HepG2 (cell line): ENCODE measurements around the gene SRRM4. TPM values are rescaled to one million over a fixed set of nuclear protein-coding genes. Genes with fewer than 3 reads are reported as not detected.

Experiments
- ATAC-seq: fragments of 200-7000 bp; cut with Tn5 transposase; 3 replicates; pipeline ENCODE4 v1.9.1; 2020; ENCODE audit warnings: mild to moderate bottlenecking, moderate library complexity
- BruUV-seq: library from RNA; stranded (reverse); fragments of 400-500 nt; replicated peaks from 2 replicates; lab custom pipeline; 2021; lab: Mats Ljungman, UMichigan
- CTCF ChIA-PET: fragments of 300-600 bp; formaldehyde crosslinking; extraction: SDS; loops from one replicate; lab custom pipeline; 2021; ENCODE audit warnings: low total read pairs, inconsistent platforms, low intra/inter-chr PET ratio; lab: Yijun Ruan, JAX
- POLR2A ChIA-PET: fragments of 350-600 bp; sonication (Branson Sonifier 250); formaldehyde crosslinking; loops from one replicate; lab custom pipeline; 2020; ENCODE audit warnings: antibody characterized with exemption, inconsistent platforms; lab: Yijun Ruan, JAX
- DNase-seq: peaks from one replicate; pipeline ENCODE4 v3.0.0-alpha.2; 2015; ENCODE audit warnings: low spot score
- FAIRE-seq: peaks from 3 replicates; lab custom pipeline; 2011; peaks lifted over from hg19 to GRCh38; lab: Jason Lieb, UNC
- H2AFZ ChIP-seq: one replicate; pipeline ENCODE4 v1.6.1; 2011; ENCODE audit warnings: low read length, inconsistent platforms
- H3K27ac ChIP-seq: fragments of 300-600 bp; 3 replicates; pipeline ENCODE4 v1.8.0; 2011; ENCODE audit warnings: mixed run types, mild to moderate bottlenecking, mixed read lengths, low read length, inconsistent platforms; ENCODE audit not compliant: insufficient read depth; ENCODE audit errors: extremely low read length
- H3K27me3 ChIP-seq, 2 experiments: fragments of 200-600 bp in 1 of 2; 2 replicates in 1 of 2; 3 replicates in 1 of 2; pipeline versions ENCODE4 v1.6.0 to v1.8.0; 2011; ENCODE audit warnings: low read length in 2 of 2, mild to moderate bottlenecking in 2 of 2, moderate library complexity in 2 of 2, inconsistent platforms in 1 of 2; ENCODE audit not compliant: insufficient read depth in 2 of 2, control insufficient read depth in 1 of 2
- H3K36me3 ChIP-seq, 2 experiments: fragments of 200-600 bp in 1 of 2; replicated peaks in 1 of 2; 2 replicates in 1 of 2; 3 replicates in 1 of 2; pipeline versions ENCODE4 v1.5.1 to v1.8.0; 2011; ENCODE audit warnings: low read length in 2 of 2, inconsistent platforms in 1 of 2; ENCODE audit not compliant: insufficient read depth in 2 of 2, control insufficient read depth in 1 of 2
- H3K4me1 ChIP-seq: 2 replicates; pipeline ENCODE4 v1.5.1; 2012; ENCODE audit warnings: low read length, inconsistent platforms; ENCODE audit not compliant: insufficient read depth
- H3K4me2 ChIP-seq: 2 replicates; pipeline ENCODE4 v1.6.0; 2011; ENCODE audit warnings: low read depth, low read length, inconsistent platforms
- H3K4me3 ChIP-seq, 3 experiments: fragments of 200-600 bp in 1 of 3; sonication (generic), shearing (Covaris generic) in 1 of 3; replicated peaks in 1 of 3; 2 replicates each; pipeline ENCODE4 v1.5.1; 2011 to 2016; ENCODE audit warnings: low read length in 3 of 3, inconsistent platforms in 2 of 3, low read depth in 2 of 3, mild to moderate bottlenecking in 2 of 3, control low read depth in 1 of 3, mixed read lengths in 1 of 3; ENCODE audit not compliant: insufficient read depth in 1 of 3
- H3K79me2 ChIP-seq: one replicate; pipeline ENCODE4 v1.6.1; 2011; ENCODE audit warnings: low read length, inconsistent platforms; ENCODE audit not compliant: insufficient read depth
- H3K9ac ChIP-seq: 2 replicates; pipeline ENCODE4 v1.6.0; 2011; ENCODE audit warnings: mild to moderate bottlenecking, low read depth, low read length, inconsistent platforms; ENCODE audit not compliant: insufficient read depth
- H3K9me3 ChIP-seq: 2 replicates; pipeline ENCODE4 v1.5.1; 2012; ENCODE audit warnings: mild to moderate bottlenecking, low read length
- H4K20me1 ChIP-seq: 2 replicates; pipeline ENCODE4 v1.6.0; 2011; ENCODE audit warnings: inconsistent platforms, mild to moderate bottlenecking, low read length, moderate library complexity; ENCODE audit not compliant: insufficient read depth
- BHLHE40 ChIP-seq: IDR thresholded peaks from 2 replicates; pipeline ENCODE4 v1.6.1; 2011; ENCODE audit warnings: low read length, improper control_type of control experiment
- RERE ChIP-seq: IDR thresholded peaks from 2 replicates; pipeline ENCODE4 v1.6.1; 2016; ENCODE audit warnings: low read depth, missing genetic modification reagents, missing compliant biosample characterization
- SNRNP70 ChIP-seq: fragments of 200-400 bp; formaldehyde crosslinking; IDR thresholded peaks from 2 replicates; pipeline ENCODE4 v1.6.1; 2017; ENCODE audit warnings: mild to moderate bottlenecking, low read depth, low read length, moderate library complexity
- ZNF138 ChIP-seq: sonication (generic); formaldehyde crosslinking; IDR thresholded peaks from 2 replicates; pipeline ENCODE4 v1.5.0; 2020; ENCODE audit warnings: mild to moderate bottlenecking, low read depth, missing genetic modification reagents
- WGBS: methylation state at CpG from one replicate; pipeline ENCODE4 v1.1.6; 2017; ENCODE audit warnings: low lambda C conversion rate; 5-methylcytosine and 5-hydroxymethylcytosine counted together
- in situ Hi-C: cut with HindIII; loops from 2 replicates; pipeline ENCODE4 v1.10.0; 2017; ENCODE audit warnings: low pct_unique_long_range_greater_than_20kb; ENCODE audit not compliant: extremely low pct_ligation_motif_present
- intact Hi-C: fragments of 100-400 bp; cut with micrococcal nuclease; formaldehyde crosslinking; loops from one replicate; pipeline ENCODE4 v1.10.0; 2022; ENCODE audit not compliant: unreplicated experiment
- polyA plus RNA-seq, 8 experiments: library from polyadenylated mRNA; depleted of rRNA in 3 of 8; stranded (reverse) in 7 of 8; unstranded in 1 of 8; fragments of >200 nt; fragmentation: Illumina TruSeq in 4 of 8; extraction: Trizol in 4 of 8; gene quantifications; 2 replicates each; pipeline versions ENCODE4 v1.2.1 to v1.2.3, GENCODE V29; 2011 to 2016; ENCODE audit warnings: low read depth in 4 of 8, missing spikeins in 1 of 8, mixed read lengths in 1 of 8; ENCODE audit not compliant: insufficient read depth in 1 of 8
- total RNA-seq, 5 experiments: library from RNA; depleted of rRNA; stranded (reverse); fragments of >200 nt; fragmentation: Illumina TruSeq; extraction: Trizol; gene quantifications; 2 replicates each; pipeline ENCODE4 v1.2.3, GENCODE V29; 2016; ENCODE audit warnings: low read depth in 1 of 5

The SRRM4 gene
- total and polyA plus RNA-seq, 2 of the 13 experiments (the other 11 are each of a cell fraction or from before 2014, with no cell fraction given) = not detected

- no peaks in the 10 kb centered on the region for H4K20me1 ChIP-seq
- no peaks in the 10 kb centered on the region for H3K79me2 ChIP-seq
- H3K36me3 ChIP-seq = no peaks in the 10 kb centered on the region
- 22% methylated on average over 10 of the region's 10 CpGs for WGBS
- POLR2A ChIA-PET = no interaction called here
- no peaks in the 10 kb centered on the region for H3K9me3 ChIP-seq
- DNase-seq = no peak
- no peak for ATAC-seq
- H3K4me3 ChIP-seq = no peak overlapping the region
- TF ChIP-seq BHLHE40 (no peak), RERE (no peak), SNRNP70 (no peak), ZNF138 (CRISPR knock-in tag) (no peak)
- H3K4me2 ChIP-seq = no peak overlapping the region
- H3K27ac ChIP-seq = no peak overlapping the region
- H2AFZ ChIP-seq = no peak overlapping the region
- no peak for FAIRE-seq
- no peak overlapping the region for H3K9ac ChIP-seq
- H3K27me3 ChIP-seq = 0 out of 5 replicates have a peak, but pooled peaks cover 0 to 3% of the 10 kb centered on the region in 2 experiments
- no TSS peak for BruUV-seq
- no peaks in the 10 kb centered on the region for H3K4me1 ChIP-seq
- CTCF ChIA-PET = no interaction called here
- in situ Hi-C loops = no loop called here
- intact Hi-C loops = no loop called here
Measured at GRCh38 chr12:119088685-119089379, 107.5 kb downstream of the SRRM4 start.
